RPMI8226 (cell line): Measurements from ENCODE around the gene REN.

Experiments
- DNase-seq: peaks from one replicate; pipeline ENCODE4 v3.0.0-alpha.2; 2015

REN gene

GRCh38 chr1:204106825-204107224 is 59.3 kb downstream of the REN start:
- no peak for DNase-seq

- no peak for DNase-seq
Measured at GRCh38 chr1:204105131-204105515, 61.0 kb downstream of the REN start.
